ENCODE measurements around the gene PRRC2A.

The PRRC2A gene

GRCh38 chr6:31657406-31658157 lies 37.1 kb downstream of the PRRC2A start (continued):
- TF ChIP-seq, protein P1, sequence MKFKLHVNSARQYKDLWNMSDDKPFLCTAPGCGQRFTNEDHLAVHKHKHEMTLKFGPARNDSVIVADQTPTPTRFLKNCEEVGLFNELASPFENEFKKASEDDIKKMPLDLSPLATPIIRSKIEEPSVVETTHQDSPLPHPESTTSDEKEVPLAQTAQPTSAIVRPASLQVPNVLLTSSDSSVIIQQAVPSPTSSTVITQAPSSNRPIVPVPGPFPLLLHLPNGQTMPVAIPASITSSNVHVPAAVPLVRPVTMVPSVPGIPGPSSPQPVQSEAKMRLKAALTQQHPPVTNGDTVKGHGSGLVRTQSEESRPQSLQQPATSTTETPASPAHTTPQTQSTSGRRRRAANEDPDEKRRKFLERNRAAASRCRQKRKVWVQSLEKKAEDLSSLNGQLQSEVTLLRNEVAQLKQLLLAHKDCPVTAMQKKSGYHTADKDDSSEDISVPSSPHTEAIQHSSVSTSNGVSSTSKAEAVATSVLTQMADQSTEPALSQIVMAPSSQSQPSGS (tag by site-specific recombination; IDR thresholded peaks at IDR 0.05; ENCODE audit: low read depth): peak; percentile 89
- TF ChIP-seq ZBTB21 (tag by site-specific recombination; IDR thresholded peaks at IDR 0.05) (peak; percentile 92), ZNF169 (tag by site-specific recombination; IDR thresholded peaks at IDR 0.05) (no peak), ZNF629 (tag by site-specific recombination; IDR thresholded peaks at IDR 0.05) (peak; percentile 96), ZNF600 (tag by site-specific recombination; IDR thresholded peaks at IDR 0.05) (peak; percentile 70), ZNF416 (tag by site-specific recombination; IDR thresholded peaks at IDR 0.05) (no peak), ZNF26 (tag by site-specific recombination; IDR thresholded peaks at IDR 0.05) (no peak), KLF7 (tag by site-specific recombination; IDR thresholded peaks at IDR 0.05; ENCODE audit: borderline replicate concordance) (no peak)

- CTCF ChIA-PET: interaction anchor here (0.6 to 1.1 kb wide), 4 partner anchors 23 to 1216 kb away, joined by 3 to 4 read pairs (median 3); partner anchors contain the start of genes LST1 and LY6G5C
- H3K27ac ChIP-seq (ENCODE audit: extremely low read depth, low read depth, low read length): no peak overlapping the region
- no peaks in the 10 kb centered on the region for H3K9me3 ChIP-seq (ENCODE audit: control insufficient read depth, insufficient read depth, low read depth, low read length)
- H3K4me3 ChIP-seq (ENCODE audit: low read depth, low read length): peak overlapping the region; percentile 2; the same call in 1 of the 2 replicates
- H3K36me3 ChIP-seq (ENCODE audit: control insufficient read depth in 2 of 2, insufficient read depth in 1 of 2, low read length in 2 of 2): peaks cover 0 to 46% of the 10 kb centered on the region in 2 experiments; a peak in 2 of 3 replicates
- peaks cover 5% of the 10 kb centered on the region; the same call in 1 of the 2 replicates for H3K4me1 ChIP-seq (ENCODE audit: control insufficient read depth, insufficient read depth, low read length)
- no peak for TF ChIP-seq SP2 (tag by site-specific recombination; IDR thresholded peaks at IDR 0.05)
- no peak for TF ChIP-seq ZNF596 (tag by site-specific recombination; IDR thresholded peaks at IDR 0.05)
- no peak for TF ChIP-seq ZBTB21 (tag by site-specific recombination; IDR thresholded peaks at IDR 0.05)
- TF ChIP-seq ZSCAN4 (tag by site-specific recombination; IDR thresholded peaks at IDR 0.05): no peak
- TF ChIP-seq ZNF133 (tag by site-specific recombination; IDR thresholded peaks at IDR 0.05): no peak
- POLR2A ChIA-PET: interaction anchor here (0.9 to 3.2 kb wide), 5 partner anchors 8 to 314 kb away, joined by 3 to 11 read pairs (median 3); partner anchors contain the start of genes DXO, HSPA1B and PRRC2A
Observed at GRCh38 chr6:31658158-31658688, 37.7 kb downstream of the PRRC2A start.

DNA sequence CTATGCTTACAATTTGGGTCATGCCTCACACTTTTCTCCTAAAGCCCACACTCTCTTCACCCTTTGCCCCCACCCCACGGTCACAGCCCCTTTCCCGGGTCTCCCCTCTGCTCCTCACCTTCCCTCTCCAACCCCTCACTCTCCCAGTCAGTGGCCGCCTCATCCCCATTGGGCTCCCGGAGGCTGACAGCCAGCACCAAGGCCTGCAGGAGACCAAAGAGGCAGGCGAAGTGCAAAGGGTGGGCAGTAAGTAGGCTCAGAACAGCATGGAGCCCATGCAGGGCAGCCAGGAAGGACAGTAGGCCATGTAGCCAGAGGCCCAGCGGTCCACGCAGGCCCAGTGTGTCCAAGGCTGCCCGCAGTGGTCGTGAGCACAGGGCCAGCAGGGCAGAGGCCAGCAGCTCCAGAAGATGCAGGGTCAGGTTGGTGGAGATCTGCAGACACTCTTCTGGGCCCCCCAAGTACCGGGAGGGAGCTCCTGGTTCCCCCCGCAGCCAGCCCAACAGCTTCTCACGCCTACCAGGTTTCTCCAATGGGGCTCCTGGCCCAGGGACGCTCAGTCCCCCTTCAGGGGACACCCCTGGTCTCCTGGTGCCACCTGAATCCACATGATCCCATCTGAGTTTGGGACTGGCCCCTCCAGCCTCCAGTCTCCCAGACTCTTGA lies 38.6 kb downstream of the PRRC2A start:
- H3K4me3 ChIP-seq (ENCODE audit: low read depth, low read length): peak overlapping the region; percentile 67
- ChIA-PET POLR2A (interaction anchor here (0.6 to 3.2 kb wide), 5 partner anchors 12 to 942 kb away, joined by 3 to 12 read pairs (median 8); partner anchors contain the start of gene MDC1), CTCF (no interaction called here)
- peaks cover 0 to 55% of the 10 kb centered on the region in 2 experiments; a peak in 2 of 3 replicates for H3K36me3 ChIP-seq (ENCODE audit: control insufficient read depth in 2 of 2, insufficient read depth in 1 of 2, low read length in 2 of 2)
- 0 out of 2 replicates have a peak overlapping the region, but pooled peaks have one; percentile 73 for H3K27ac ChIP-seq (ENCODE audit: extremely low read depth, low read depth, low read length)
- TF ChIP-seq ZXDB (tag by site-specific recombination; IDR thresholded peaks at IDR 0.05) (no peak), EGR2 (tag by site-specific recombination; IDR thresholded peaks at IDR 0.05; ENCODE audit: low read depth) (no peak), KLF8 (tag by site-specific recombination; IDR thresholded peaks at IDR 0.05) (no peak), ZNF146 (tag by site-specific recombination; IDR thresholded peaks at IDR 0.05) (no peak), ZNF785 (tag by site-specific recombination; IDR thresholded peaks at IDR 0.05) (no peak)
- peaks cover 3% of the 10 kb centered on the region; the same call in 1 of the 2 replicates for H3K4me1 ChIP-seq (ENCODE audit: control insufficient read depth, insufficient read depth, low read length)
- H3K9me3 ChIP-seq (ENCODE audit: control insufficient read depth, insufficient read depth, low read depth, low read length): no peaks in the 10 kb centered on the region
